ENCODE measurements around the gene NUB1. TPM values are rescaled to one million over a fixed set of nuclear protein-coding genes. Genes with fewer than 3 reads are reported as not detected.

Gene NUB1
- total RNA-seq, 1 donor from 2014 or later, result 32.6 TPM

DNA sequence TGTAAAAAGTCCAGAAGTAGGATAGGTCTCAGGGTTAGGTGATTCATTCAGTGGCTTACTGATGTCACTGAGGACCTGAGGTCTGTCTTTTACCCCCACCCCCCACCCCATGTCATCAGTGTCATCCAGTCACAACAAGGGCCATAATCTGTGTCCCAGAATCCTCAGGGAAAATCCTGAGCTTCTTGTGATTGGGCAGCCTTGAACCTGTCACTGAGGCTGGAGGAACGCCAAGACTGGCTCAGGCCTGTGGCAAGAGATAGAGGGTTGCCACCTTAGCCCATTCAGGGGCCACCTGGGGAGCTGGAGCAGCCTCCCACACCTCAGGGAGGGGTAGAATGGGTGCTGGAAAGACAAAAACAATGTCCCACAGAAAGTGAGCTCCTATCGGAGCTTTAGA is 29.7 kb downstream of the NUB1 start:
- intact Hi-C loops (cut with DNase I), result loop anchor here (10.0 kb wide), 1 partner anchor 164 kb away; no protein-coding TSS in a partner anchor
- no peak for DNase-seq (ENCODE audit: low spot score)

DNA sequence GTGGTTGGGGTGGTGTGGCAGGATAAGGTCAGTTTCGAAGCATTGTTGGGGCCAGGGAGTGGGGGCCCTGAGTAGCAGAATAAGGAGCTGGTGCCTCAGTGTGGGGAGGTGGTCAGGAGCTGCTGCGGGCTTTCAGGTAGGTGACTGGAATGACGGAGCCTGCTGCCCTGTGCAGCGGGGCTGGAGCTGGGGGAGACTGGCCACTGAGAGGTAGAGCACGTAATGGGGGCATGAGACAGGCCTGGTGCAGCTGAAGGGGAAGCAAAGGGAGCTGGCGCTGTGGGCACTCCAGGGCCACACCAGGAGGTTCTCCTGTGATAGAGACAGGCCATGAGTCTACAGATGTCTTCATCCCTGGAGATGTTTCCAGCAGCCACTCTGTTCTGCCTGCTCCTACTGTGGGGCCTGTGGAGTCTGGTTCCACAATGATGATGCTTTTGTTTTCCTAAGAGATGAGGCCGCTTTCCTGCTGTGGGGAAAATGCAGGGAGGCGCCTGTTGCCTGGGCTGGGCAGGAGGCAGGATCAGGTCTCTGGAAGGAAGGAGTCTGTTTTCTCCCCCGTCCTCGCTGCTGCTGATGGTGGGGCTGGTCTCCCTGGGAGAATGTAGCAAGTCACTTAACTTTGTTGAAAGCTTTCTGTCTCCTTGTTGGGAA is 31.1 kb downstream of the NUB1 start:
- intact Hi-C loops (cut with DNase I), result loop anchor here (10.0 kb wide), 1 partner anchor 162 kb away; no protein-coding TSS in a partner anchor
- DNase-seq (ENCODE audit: low spot score), result peak; percentile 27

DNA sequence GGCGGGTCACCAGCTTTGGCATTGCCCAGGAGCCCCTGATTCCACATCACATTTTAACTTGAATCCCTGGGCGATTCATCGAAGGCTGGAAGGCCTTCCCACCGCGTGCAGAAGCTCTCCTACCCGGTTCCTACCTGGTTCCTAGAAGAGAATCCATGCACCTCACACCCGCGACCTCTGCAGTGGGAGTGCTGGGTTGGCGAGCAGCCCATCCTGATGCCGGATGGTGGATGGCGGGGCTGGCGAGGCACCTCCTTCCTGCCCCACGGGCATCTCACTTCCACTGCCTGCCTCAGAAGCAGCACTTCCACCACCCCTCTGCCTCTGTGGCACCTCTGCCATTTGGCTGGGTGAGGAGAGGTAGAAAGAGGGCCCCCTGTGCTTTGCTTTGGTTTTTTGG is 32.0 kb downstream of the NUB1 start:
- DNase-seq (ENCODE audit: low spot score), result peak; percentile 61
- intact Hi-C loops (cut with DNase I), result loop anchor here (10.0 kb wide), 1 partner anchor 161 kb away; no protein-coding TSS in a partner anchor

DNA sequence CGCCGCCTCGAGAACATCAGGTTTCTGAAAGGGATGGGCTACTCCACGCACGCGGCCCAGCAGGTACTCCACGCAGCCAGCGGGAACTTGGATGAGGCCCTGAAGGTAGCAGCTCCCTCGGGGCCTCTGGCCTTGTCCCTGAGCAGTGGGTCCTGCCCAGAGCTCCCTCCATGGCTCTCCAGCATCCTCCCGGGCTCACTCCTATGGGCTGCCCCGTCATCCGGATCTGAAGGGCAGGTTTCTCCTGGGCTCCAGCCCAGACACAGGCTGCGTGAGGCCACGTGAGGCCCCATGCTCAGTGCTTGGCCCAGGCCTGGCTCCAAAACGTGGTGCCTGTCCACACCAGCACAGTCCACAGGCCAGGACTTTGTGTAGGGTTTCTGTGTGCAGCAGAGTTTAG is 32.5 kb downstream of the NUB1 start:
- DNase-seq (ENCODE audit: low spot score), result peak; percentile 50
- intact Hi-C loops (cut with DNase I), result loop anchor here (10.0 kb wide), 1 partner anchor 161 kb away; no protein-coding TSS in a partner anchor

DNA sequence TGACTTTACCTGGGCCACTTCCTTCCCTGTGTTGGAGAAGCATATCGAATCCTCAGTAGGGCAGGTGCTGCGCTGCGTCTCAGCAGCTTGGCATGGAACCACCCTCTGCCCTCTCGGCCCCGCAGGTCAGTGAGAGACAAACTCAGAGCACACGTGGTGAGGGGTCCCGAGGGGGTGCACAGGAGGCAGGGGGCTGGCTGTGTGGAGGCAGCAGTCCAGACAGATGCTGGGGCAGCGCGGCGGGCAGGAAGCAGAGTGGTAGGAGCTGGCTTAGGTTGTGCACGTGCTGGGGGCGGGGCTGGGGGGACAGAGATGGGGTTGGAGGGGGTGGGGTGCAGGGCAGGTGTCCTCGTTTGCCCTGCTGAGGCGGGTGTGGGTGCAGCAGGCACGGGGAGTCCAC is 33.1 kb downstream of the NUB1 start:
- intact Hi-C loops (cut with DNase I), result loop anchor here (10.0 kb wide), 1 partner anchor 160 kb away; no protein-coding TSS in a partner anchor
- DNase-seq (ENCODE audit: low spot score), result peak; percentile 47

DNA sequence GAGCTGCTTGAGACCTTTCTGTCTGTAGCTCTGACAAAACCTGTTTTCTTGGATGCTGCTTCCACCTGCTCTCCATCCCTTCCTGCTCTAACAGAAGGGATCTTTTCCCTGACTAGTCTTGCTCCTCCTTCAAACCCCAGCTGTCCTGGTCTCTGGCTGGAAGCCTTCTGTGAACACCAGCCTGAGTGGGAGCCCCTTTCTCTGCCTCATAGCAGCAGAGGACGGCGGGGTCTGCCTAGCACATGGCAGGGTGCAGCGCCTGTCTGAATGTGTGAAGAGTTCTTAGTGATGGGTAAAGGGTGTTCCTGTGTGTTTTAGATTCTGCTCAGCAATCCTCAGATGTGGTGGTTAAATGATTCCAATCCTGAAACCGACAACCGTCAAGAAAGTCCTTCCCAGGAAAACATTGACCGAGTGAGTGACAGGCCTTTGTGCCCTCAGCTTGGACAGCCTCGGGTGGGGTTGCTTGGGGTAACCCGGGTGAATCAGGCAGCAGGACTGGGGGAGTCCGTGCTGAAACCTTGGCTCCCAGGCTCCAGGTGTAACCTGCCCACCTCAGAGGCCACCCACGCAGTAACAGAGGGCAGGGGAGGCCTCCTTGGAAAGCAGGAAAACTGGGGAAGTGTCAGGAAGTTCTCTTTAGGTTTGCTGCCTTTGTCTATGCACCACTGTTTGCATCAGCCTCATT is 34.1 kb downstream of the NUB1 start:
- intact Hi-C loops (cut with DNase I), result loop anchor here (10.0 kb wide), 1 partner anchor 159 kb away; no protein-coding TSS in a partner anchor
- peak; percentile 69 for DNase-seq (ENCODE audit: low spot score)

DNA sequence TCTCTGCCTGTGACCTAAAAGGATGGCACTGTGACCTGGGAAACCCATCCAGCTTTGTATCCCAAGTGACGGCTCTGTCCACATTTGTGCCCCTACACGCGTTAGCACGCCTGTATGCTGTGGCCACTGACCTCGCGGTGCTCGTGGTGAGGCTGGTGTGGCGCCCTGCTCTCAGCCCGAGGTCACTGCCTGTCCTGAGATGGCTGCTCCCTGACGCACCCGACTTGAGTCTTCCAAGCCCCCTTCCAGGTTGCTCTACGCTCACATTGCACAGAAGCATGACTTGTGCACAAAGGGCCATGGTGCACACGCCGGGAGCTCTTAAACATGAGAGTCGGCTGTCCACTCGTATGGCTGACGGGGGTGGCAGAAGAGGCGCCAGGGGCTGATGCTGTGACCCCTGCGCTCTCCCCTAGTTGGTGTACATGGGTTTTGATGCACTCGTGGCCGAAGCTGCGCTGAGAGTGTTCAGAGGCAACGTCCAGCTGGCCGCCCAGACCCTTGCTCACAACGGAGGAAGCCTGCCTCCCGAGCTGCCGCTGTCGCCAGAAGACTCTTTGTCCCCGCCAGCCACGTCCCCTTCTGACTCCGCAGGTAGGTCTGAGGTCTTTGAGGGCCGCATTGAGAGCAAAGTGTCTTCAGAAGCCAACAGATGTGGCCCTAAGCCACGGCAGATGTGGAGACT is 34.7 kb downstream of the NUB1 start:
- intact Hi-C loops (cut with DNase I), result loop anchor here (10.0 kb wide), 1 partner anchor 158 kb away; no protein-coding TSS in a partner anchor
- peak; percentile 43 for DNase-seq (ENCODE audit: low spot score)

DNA sequence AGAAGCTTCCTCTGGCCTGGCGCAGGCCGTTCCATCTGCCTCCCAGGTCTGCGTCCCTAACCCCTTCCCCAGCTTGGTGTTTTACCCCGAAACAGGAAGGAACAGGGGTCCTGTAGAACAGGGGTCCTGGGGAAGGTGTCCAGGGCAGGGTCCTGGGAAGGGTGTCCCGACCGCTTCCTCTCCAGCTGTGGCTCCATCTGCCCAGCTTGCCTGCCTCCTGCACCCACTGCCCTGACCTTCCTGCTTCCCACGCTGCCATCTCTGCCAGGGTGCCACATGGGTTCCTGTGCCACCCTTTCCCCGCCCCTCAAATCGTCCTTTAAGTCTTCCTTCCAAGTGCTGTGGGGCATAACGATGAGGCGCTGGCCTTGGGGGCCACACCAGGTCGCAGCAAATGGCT is 35.8 kb downstream of the NUB1 start:
- peak; percentile 61 for DNase-seq (ENCODE audit: low spot score)
- intact Hi-C loops (cut with DNase I), result loop anchor here (10.0 kb wide), 1 partner anchor 157 kb away; no protein-coding TSS in a partner anchor

DNA sequence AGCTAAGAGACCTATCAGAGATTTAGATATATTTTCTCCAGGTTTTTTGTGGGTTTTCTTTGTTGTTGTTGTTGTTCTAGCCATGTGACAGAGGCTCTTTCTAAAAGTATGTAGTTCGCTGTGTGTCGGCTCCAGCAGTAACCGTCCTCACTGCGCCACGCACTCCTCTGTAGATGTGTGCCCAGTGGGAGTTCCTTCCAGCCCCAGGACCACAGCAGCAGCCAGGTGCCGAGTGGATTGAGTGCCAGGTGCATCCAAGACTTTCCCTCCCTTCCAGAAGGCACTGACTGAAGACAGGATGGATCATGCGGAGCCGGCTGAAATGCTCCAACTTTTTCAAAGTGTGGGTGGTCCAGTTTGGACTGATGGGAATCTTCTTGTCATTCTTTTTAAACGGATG is 36.4 kb downstream of the NUB1 start:
- intact Hi-C loops (cut with DNase I), result loop anchor here (10.0 kb wide), 1 partner anchor 157 kb away; no protein-coding TSS in a partner anchor
- peak; percentile 73 for DNase-seq (ENCODE audit: low spot score)

DNA sequence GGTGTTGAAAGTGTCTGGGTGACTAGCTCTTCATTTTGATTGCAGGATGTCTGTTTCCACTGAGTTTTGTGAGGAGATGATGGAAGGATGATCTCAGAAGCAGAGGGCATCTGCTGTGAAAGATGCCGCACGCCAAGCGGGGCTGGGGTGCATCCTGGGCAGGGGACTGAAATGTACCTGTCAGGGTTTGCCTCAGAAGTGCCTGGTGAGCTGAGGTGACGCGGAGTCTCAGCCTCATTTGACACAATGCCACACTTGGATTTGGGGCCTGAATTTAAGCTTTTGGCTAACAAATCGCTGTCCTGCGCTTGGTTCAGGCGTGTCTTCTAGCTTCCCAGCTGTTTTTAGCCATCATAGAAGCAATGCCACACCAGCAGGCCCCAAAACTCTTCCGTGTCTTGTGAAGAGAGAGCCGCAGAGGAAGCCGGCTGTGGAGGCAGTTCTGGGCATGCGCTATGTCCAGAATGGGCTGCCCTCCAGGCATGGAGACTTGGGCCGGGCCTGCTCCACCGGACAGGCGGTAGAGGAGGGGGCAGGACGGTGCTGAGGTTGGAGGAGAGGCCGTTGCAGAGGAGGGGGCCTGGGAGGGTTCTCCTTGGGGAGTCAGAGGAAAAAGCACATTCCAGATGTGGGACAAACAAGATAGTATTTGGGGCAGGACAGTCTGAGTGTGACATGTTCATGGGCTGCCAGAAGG is 37.0 kb downstream of the NUB1 start:
- peak; percentile 58 for DNase-seq (ENCODE audit: low spot score)
- intact Hi-C loops (cut with DNase I), result loop anchor here (10.0 kb wide), 1 partner anchor 156 kb away; no protein-coding TSS in a partner anchor

DNA sequence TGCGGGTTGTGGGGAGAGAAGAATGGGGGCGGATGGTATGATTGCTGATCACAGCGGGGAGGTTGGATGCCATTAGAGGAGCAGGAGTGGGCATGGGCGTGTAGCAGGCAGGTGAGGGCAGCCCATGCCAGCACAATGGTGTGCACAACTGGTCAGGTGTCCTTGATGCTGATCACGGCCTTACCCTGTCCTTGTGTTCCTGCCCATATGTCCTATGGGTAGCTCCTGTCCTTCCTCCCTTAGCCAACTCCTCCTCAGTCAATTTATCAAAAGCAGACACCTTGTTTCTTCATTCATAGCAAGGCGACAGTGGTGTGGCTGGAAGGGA is 37.5 kb downstream of the NUB1 start:
- intact Hi-C loops (cut with DNase I), result loop anchor here (10.0 kb wide), 1 partner anchor 156 kb away; no protein-coding TSS in a partner anchor

DNA sequence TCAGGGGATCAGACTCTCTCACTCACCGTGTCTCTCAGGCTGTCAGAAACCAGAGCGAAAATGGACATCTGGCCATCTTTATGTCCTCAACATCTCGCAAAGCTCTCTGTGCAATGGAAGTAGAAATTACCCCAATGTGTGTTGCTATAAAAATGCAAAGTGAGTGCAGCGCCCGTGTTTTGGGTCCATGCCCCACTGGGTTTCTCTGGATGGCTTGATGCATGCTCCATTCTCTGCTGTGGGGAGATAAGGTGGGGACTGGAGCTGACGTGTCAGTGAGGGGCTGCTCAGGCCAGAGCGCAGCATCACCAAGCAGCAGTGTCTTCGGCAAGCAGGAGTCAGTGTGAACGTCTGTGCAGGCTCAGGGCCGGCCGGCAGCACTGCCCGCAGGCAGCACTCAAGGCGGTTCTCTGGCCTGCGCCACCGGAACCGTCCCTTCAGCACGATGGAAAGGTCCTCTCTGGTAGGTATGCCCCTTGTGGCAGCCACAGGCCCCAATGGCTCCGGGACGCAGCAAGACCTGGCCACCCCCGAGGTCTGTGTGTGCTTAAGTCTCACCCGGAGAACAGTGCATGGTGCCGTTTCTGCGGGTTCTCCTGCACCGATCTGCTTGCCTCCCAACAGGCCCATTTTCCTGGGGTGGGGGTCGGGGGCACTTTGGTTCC is 38.1 kb downstream of the NUB1 start:
- intact Hi-C loops (cut with DNase I), result loop anchor here (10.0 kb wide), 1 partner anchor 155 kb away; no protein-coding TSS in a partner anchor
- DNase-seq (ENCODE audit: low spot score), result no peak

More for the DNA sequence above, 37.5 kb downstream of the NUB1 start:
- DNase-seq (ENCODE audit: low spot score), result no peak

DNA sequence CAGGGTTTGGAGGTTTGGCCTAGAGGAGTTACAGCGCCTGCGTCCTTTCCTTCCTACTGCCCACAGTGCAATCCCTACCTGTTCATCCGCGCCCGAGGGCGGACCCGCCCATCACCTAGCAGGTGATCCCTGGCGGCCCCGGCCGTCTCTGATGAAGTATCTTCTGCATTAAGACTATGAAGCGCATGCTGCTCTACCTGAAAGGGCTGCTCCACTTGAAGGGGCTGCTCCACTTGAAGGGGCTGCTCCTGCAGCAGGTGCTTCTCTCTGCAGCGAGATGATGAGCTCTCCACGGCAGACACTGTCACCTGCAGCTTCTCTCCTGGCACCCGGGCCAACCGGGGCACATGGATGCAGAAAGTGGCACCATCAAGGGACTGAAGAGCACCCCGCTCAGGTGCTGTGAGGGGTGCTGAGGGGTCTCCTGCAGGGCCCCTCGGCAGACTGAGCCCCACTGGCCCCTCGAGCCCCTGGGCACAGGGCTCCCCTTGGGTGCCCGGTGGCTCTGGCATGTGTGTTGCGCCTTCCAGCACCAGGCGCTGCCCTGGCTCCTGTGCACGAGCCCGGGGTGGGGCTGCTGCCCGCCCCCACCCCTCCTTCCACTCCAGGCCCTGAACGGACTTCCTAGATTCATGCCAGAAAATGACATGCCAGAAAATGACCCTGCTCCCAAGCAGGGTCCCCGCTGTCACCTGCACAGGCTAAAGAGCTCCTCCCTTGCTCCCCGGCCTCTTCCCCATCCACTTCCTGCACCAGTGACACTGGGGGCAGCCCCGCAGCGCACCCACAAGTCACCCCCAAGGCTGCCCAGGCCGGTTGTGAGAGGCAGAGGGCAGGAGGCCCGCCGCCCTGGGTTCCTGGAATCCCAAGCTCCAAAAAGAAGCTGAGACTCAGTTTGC is 38.8 kb downstream of the NUB1 start:
- no peak for DNase-seq (ENCODE audit: low spot score)
- intact Hi-C loops (cut with DNase I), result no loop called here

DNA sequence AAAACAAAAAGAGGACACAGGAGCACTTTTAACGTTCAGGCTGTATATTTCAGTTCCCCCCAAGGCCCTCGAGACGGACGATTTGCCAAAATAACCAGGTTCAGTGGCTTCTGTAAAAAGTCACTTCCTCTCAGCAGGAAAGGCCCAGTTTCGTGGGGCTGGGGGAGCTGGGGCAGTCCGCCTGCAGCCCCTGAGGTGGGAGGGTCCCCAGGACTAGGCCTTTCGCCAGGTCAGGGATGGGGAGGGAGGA is 39.4 kb downstream of the NUB1 start:
- intact Hi-C loops (cut with DNase I), result no loop called here
- DNase-seq (ENCODE audit: low spot score), result no peak

DNA sequence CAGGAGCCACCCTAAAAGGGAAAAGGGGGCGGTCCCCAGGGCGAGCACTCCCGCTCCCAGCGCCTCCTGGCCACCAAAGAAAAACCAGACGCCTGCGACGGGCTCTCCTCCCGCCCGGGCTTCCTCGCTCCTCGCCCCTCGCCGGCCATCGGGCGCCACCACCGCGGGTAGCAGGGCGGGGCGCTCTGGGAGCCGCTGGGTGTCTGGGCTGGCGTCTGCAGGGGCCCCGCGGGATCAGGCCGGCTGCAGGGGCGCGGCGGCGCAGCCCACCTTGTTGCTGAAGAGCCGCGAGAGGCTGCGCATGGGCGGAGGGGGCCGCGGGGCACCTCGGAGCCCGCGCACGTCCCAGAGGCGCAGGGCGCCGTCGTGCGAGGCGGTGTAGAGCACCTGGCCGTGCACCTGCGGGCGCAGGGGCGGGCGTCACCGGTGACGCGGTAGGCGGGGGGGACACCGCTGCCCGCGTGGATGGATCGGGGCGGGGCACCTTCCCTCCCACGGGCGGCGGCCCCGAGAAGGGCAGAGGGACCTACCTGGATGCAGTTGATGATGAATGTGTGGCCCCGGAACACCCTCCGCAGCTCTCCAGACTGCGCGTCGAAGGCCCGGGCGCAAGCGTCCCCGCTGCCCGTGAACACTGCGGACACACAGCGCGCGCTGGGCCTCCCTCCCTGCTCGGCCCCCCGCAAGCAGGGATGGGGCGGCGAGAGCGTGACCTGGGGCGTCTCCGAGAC is 39.9 kb downstream of the NUB1 start:
- DNase-seq (ENCODE audit: low spot score), result no peak
- intact Hi-C loops (cut with DNase I), result no loop called here

DNA sequence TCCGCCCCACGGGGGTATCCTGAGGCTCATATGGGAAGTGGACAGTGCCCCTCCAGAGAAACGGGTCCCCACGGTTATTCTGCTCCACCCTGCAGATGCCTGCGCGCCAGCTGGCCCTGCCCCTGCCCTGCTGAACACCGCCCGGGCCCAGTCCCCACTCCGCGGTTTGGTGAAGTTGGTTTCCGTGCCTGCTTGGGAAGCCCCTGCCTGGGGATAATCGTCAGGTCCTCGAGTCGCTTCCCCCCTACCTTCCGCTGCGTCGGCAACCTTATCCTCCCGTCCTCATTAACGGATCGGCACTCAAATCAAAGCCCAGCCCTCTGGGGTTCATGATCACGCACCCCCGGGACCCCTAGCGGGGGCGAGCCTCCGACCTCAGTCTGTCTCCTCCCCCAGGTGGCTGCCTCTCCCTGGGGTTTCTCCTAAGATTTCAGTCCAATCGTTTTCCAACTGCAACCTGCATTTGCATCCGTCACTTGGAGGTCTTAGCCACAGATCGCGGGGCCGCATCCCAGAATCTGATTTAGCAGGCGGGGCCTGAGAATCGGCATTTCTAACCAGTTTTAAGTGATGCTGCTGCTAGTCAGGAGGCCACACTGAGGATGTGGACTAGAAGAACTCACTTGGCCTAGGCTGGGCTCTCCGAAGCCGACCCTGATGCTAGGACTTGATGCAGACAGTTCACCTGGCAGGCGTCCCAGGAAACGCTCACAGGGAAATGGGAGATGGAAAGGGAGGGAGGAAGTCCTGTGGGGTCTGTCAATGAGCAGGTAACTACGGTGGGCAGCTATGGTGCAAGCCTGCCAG is 40.7 kb downstream of the NUB1 start:
- no peak for DNase-seq (ENCODE audit: low spot score)
- intact Hi-C loops (cut with DNase I), result no loop called here
